HepG2 (cell line): Measurements from ENCODE around the gene GPR25.

ENCODE experiments used
- BRD4 ChIP-seq: sonication (generic); formaldehyde crosslinking; IDR thresholded peaks from 2 replicates; pipeline ENCODE4 v1.4.0; 2020; ENCODE audit warnings: missing genetic modification reagents
- ZNF879 ChIP-seq: sonication (generic); formaldehyde crosslinking; IDR thresholded peaks from 2 replicates; pipeline ENCODE4 v1.8.1; 2023; ENCODE audit warnings: missing genetic modification reagents
- TF ChIP-seq, protein P1 (sequence below): IDR thresholded peaks from 2 replicates; pipeline ENCODE4 v1.6.1; 2016; ENCODE audit warnings: missing compliant biosample characterization, missing genetic modification reagents, borderline replicate concordance
- TF ChIP-seq, protein P2 (sequence below): fragments of 450-650 bp; IDR thresholded peaks from 2 replicates; pipeline ENCODE4 v1.6.1; 2017; ENCODE audit warnings: mild to moderate bottlenecking

DNA sequence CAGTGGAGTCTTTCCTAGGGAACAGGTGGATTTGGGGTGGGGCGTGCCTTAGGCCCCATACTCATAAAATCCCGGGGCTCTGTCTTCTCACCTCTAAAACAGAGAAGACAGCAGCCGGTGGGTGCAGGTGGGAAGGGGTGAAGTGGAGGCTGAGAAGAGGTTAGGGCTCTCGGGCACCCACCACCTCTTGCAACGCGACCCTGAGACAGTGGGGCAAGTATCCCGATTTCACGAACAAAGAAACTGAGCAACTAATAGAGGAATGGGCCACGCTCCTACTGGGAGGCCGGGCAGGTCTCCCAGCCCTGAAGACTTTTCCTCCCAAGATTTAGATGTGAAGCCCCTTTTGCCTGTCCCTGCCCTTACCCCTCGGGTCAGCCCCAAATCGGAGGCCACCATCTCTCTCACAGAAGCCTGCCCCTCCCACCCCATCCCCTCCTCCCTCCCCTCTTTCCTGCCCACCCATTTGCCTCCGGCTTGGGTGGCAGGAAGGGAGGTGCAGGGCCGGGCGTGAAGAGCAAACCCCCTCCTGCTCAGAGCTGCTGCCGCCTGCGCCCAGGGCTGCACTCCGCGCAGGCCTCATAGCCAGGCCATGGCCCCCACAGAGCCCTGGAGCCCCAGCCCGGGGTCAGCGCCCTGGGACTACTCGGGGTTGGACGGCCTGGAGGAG is at the start of gene GPR25:
- TF ChIP-seq BRD4 (no peak), ZNF879 (no peak)
- TF ChIP-seq, protein P1, sequence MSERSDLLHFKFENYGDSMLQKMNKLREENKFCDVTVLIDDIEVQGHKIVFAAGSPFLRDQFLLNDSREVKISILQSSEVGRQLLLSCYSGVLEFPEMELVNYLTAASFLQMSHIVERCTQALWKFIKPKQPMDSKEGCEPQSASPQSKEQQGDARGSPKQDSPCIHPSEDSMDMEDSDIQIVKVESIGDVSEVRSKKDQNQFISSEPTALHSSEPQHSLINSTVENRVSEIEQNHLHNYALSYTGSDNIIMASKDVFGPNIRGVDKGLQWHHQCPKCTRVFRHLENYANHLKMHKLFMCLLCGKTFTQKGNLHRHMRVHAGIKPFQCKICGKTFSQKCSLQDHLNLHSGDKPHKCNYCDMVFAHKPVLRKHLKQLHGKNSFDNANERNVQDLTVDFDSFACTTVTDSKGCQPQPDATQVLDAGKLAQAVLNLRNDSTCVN, result no peak
- TF ChIP-seq, protein P2, sequence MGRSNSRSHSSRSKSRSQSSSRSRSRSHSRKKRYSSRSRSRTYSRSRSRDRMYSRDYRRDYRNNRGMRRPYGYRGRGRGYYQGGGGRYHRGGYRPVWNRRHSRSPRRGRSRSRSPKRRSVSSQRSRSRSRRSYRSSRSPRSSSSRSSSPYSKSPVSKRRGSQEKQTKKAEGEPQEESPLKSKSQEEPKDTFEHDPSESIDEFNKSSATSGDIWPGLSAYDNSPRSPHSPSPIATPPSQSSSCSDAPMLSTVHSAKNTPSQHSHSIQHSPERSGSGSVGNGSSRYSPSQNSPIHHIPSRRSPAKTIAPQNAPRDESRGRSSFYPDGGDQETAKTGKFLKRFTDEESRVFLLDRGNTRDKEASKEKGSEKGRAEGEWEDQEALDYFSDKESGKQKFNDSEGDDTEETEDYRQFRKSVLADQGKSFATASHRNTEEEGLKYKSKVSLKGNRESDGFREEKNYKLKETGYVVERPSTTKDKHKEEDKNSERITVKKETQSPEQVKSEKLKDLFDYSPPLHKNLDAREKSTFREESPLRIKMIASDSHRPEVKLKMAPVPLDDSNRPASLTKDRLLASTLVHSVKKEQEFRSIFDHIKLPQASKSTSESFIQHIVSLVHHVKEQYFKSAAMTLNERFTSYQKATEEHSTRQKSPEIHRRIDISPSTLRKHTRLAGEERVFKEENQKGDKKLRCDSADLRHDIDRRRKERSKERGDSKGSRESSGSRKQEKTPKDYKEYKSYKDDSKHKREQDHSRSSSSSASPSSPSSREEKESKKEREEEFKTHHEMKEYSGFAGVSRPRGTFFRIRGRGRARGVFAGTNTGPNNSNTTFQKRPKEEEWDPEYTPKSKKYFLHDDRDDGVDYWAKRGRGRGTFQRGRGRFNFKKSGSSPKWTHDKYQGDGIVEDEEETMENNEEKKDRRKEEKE, result no peak
